Astrocyte (in vitro differentiated cells and primary cell): ENCODE measurements around the gene DAGLA. TPM values are rescaled to one million over a fixed set of nuclear protein-coding genes. Genes with fewer than 3 reads are reported as not detected.

ENCODE experiments used
- DNase-seq: peaks from one replicate; pipeline ENCODE4 v3.0.0-alpha.2; 2010; ENCODE audit warnings: low read depth
- FAIRE-seq: peaks from 2 replicates; lab custom pipeline; 2011; peaks lifted over from hg19 to GRCh38; lab: Jason Lieb, UNC
- H2AFZ ChIP-seq: 2 replicates; pipeline ENCODE4 v1.6.0; 2012; ENCODE audit warnings: low read depth, low read length, inconsistent platforms
- H3K27ac ChIP-seq: 2 replicates; pipeline ENCODE4 v1.5.1; 2011; ENCODE audit warnings: low read depth, low read length, inconsistent platforms
- H3K27me3 ChIP-seq: 2 replicates; pipeline ENCODE4 v1.6.0; 2011; ENCODE audit warnings: low read length, inconsistent platforms; ENCODE audit not compliant: insufficient read depth
- H3K36me3 ChIP-seq: 2 replicates; pipeline ENCODE4 v1.5.1; 2011; ENCODE audit warnings: low read length, inconsistent platforms; ENCODE audit not compliant: insufficient read depth
- H3K4me1 ChIP-seq: 2 replicates; pipeline ENCODE4 v1.5.1; 2011; ENCODE audit warnings: low read length, inconsistent platforms; ENCODE audit not compliant: insufficient read depth
- H3K4me2 ChIP-seq: 2 replicates; pipeline ENCODE4 v1.6.0; 2012; ENCODE audit warnings: low read length, inconsistent platforms
- H3K4me3 ChIP-seq: 2 replicates; pipeline ENCODE4 v1.5.1; 2011; ENCODE audit warnings: low read depth, mild to moderate bottlenecking, low read length, inconsistent platforms; ENCODE audit not compliant: insufficient read depth
- H3K79me2 ChIP-seq: 2 replicates; pipeline ENCODE4 v1.6.0; 2012; ENCODE audit warnings: mild to moderate bottlenecking, low read length, inconsistent platforms; ENCODE audit not compliant: insufficient read depth
- H3K9ac ChIP-seq: 2 replicates; pipeline ENCODE4 v1.6.0; 2012; ENCODE audit warnings: mild to moderate bottlenecking, low read length, inconsistent platforms
- H3K9me3 ChIP-seq: 2 replicates; pipeline ENCODE4 v1.5.1; 2012; ENCODE audit warnings: low read depth, mild to moderate bottlenecking, low read length, inconsistent platforms; ENCODE audit not compliant: insufficient read depth
- H4K20me1 ChIP-seq: 2 replicates; pipeline ENCODE4 v1.6.0; 2012; ENCODE audit warnings: low read length, inconsistent platforms; ENCODE audit not compliant: insufficient read depth
- H3K27ac Mint-ChIP-seq: one replicate; pipeline ENCODE4 v1.8.0; 2021; ENCODE audit warnings: mild to moderate bottlenecking, mixed read lengths; ENCODE audit not compliant: unreplicated experiment
- H3K27me3 Mint-ChIP-seq: one replicate; pipeline ENCODE4 v1.8.0; 2021; ENCODE audit warnings: low read depth, mixed read lengths; ENCODE audit not compliant: unreplicated experiment
- H3K36me3 Mint-ChIP-seq: one replicate; pipeline ENCODE4 v1.8.0; 2021; ENCODE audit warnings: low read depth, mixed read lengths; ENCODE audit not compliant: unreplicated experiment
- H3K4me1 Mint-ChIP-seq: one replicate; pipeline ENCODE4 v1.8.0; 2021; ENCODE audit warnings: low read depth, mixed read lengths; ENCODE audit not compliant: unreplicated experiment
- H3K4me3 Mint-ChIP-seq: one replicate; pipeline ENCODE4 v1.8.0; 2021; ENCODE audit warnings: mild to moderate bottlenecking, moderate library complexity, mixed read lengths; ENCODE audit not compliant: unreplicated experiment
- H3K9me3 Mint-ChIP-seq: one replicate; pipeline ENCODE4 v1.8.0; 2021; ENCODE audit warnings: mild to moderate bottlenecking, mixed read lengths; ENCODE audit not compliant: unreplicated experiment
- EZH2 ChIP-seq: IDR thresholded peaks from 2 replicates; pipeline ENCODE4 v1.6.1; 2012; ENCODE audit warnings: mild to moderate bottlenecking, low read length, inconsistent platforms; ENCODE audit not compliant: insufficient read depth
- total RNA-seq: library from RNA; stranded (reverse); gene quantifications from 2 replicates; pipeline ENCODE4 v1.2.1, GENCODE V29; 2021
- TF ChIP-seq, protein P1 (sequence below): IDR thresholded peaks from 2 replicates; pipeline ENCODE4 v1.5.1; 2011; ENCODE audit warnings: low read depth, mild to moderate bottlenecking, inconsistent platforms, low read length, moderate library complexity; ENCODE audit not compliant: insufficient read depth

DAGLA gene
- total RNA-seq, 1 donor from 2014 or later: 5.5 TPM

DNA sequence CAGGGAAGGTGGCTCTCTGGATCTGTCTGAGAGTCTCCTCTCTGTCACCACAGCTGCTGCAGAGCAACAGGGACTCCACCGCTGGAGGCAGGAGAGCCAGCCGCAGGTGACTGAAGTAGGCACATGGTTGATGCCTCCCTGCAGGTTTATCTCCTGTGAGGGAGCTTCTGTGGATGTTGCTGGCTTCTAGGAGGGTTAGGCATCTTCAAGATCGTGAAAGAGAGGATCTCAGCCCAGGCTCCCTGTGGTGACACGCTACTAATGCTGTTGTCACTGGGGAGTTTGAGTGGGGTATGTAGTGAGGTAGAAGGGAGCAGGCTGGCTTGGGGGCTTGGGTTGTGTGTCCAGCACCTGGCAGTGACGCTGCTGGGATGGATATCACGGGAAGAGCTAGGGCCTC lies 34.1 kb downstream of the DAGLA start:
- Mint-ChIP-seq H3K4me1 (peaks cover 20% of the 10 kb centered on the region), H3K4me3 (no peak overlapping the region), H3K9me3 (no peaks in the 10 kb centered on the region), H3K27me3 (peaks cover 36% of the 10 kb centered on the region), H3K27ac (peak overlapping the region; percentile 78), H3K36me3 (no peaks in the 10 kb centered on the region)
- TF ChIP-seq, protein P1, sequence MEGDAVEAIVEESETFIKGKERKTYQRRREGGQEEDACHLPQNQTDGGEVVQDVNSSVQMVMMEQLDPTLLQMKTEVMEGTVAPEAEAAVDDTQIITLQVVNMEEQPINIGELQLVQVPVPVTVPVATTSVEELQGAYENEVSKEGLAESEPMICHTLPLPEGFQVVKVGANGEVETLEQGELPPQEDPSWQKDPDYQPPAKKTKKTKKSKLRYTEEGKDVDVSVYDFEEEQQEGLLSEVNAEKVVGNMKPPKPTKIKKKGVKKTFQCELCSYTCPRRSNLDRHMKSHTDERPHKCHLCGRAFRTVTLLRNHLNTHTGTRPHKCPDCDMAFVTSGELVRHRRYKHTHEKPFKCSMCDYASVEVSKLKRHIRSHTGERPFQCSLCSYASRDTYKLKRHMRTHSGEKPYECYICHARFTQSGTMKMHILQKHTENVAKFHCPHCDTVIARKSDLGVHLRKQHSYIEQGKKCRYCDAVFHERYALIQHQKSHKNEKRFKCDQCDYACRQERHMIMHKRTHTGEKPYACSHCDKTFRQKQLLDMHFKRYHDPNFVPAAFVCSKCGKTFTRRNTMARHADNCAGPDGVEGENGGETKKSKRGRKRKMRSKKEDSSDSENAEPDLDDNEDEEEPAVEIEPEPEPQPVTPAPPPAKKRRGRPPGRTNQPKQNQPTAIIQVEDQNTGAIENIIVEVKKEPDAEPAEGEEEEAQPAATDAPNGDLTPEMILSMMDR: no peak
- no peak for TF ChIP-seq EZH2
- no peak overlapping the region for H3K4me2 ChIP-seq
- no peak overlapping the region for H3K4me3 ChIP-seq
- H3K27me3 ChIP-seq: no peaks in the 10 kb centered on the region
- H3K36me3 ChIP-seq: no peaks in the 10 kb centered on the region
- H3K9me3 ChIP-seq: no peaks in the 10 kb centered on the region
- H2AFZ ChIP-seq: no peak overlapping the region
- H4K20me1 ChIP-seq: peaks cover 16% of the 10 kb centered on the region
- no peak overlapping the region for H3K9ac ChIP-seq
- H3K79me2 ChIP-seq: peaks cover 12% of the 10 kb centered on the region
- H3K4me1 ChIP-seq: peaks cover 24% of the 10 kb centered on the region
- DNase-seq (no peak), FAIRE-seq (no peak)
- no peak overlapping the region for H3K27ac ChIP-seq

DNA sequence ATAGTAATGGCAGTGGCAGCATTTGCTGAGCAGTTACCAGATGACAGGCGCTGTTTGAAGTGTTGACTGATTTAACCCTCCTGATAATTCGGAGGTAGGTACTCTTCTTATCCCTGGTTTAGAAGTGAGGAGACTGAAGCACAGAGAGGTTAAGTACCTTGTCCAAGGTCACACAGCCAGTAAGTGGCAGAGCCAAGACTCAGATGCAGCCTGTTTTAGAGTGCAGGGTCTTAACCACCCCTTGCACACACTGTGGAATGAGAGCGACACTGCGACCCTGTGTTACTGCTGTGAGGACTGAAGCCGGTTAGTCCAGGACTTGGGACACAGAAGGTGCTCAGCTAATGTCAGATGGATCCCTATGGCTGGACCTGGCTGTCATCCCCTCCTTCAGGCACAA lies 34.7 kb downstream of the DAGLA start:
- H3K36me3 ChIP-seq: no peaks in the 10 kb centered on the region
- no peaks in the 10 kb centered on the region for H3K9me3 ChIP-seq
- H3K9me3 Mint-ChIP-seq: no peaks in the 10 kb centered on the region
- H3K4me1 ChIP-seq: peaks cover 25% of the 10 kb centered on the region
- H3K79me2 ChIP-seq: peaks cover 18% of the 10 kb centered on the region
- no peaks in the 10 kb centered on the region for H3K27me3 ChIP-seq
- H2AFZ ChIP-seq: no peak overlapping the region
- H3K9ac ChIP-seq: no peak overlapping the region
- peaks cover 16% of the 10 kb centered on the region for H4K20me1 ChIP-seq
- TF ChIP-seq, protein P1: no peak
- TF ChIP-seq EZH2: no peak
- peaks cover 20% of the 10 kb centered on the region for H3K4me1 Mint-ChIP-seq
- peak overlapping the region; percentile 66 for H3K27ac Mint-ChIP-seq
- peaks cover 32% of the 10 kb centered on the region for H3K27me3 Mint-ChIP-seq
- no peak overlapping the region for H3K4me2 ChIP-seq
- no peak for DNase-seq
- H3K36me3 Mint-ChIP-seq: no peaks in the 10 kb centered on the region
- no peak overlapping the region for H3K4me3 Mint-ChIP-seq
- H3K4me3 ChIP-seq: no peak overlapping the region
- FAIRE-seq: no peak
- no peak overlapping the region for H3K27ac ChIP-seq

DNA sequence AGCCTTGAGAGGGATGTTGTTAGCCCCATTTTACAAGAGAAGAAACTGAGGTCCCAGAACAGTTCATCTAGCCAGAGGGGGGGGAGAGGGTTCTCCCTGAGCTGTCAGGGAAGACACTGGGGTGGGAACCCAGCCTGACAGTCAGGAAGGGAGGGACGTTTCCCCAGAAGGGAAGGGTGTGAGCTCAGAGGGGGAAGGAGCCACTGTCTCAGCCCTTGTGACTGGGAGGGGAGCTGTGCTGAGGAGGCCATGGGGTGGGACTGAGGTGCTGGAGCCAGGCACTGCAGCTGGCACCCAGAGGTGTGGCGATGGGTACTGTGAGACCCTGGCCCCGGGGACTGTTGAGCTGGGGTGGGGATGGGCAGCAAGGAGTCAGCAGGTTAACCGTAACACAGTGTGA lies 35.7 kb downstream of the DAGLA start:
- Mint-ChIP-seq H3K27ac (no peak overlapping the region), H3K9me3 (no peaks in the 10 kb centered on the region), H3K27me3 (peaks cover 26% of the 10 kb centered on the region), H3K4me3 (no peak overlapping the region), H3K36me3 (no peaks in the 10 kb centered on the region), H3K4me1 (peaks cover 20% of the 10 kb centered on the region)
- no peaks in the 10 kb centered on the region for H3K9me3 ChIP-seq
- H3K79me2 ChIP-seq: peaks cover 19% of the 10 kb centered on the region
- no peak for TF ChIP-seq EZH2
- TF ChIP-seq, protein P1: no peak
- no peak overlapping the region for H3K4me3 ChIP-seq
- no peaks in the 10 kb centered on the region for H3K27me3 ChIP-seq
- peaks cover 9% of the 10 kb centered on the region for H4K20me1 ChIP-seq
- FAIRE-seq (no peak), DNase-seq (no peak)
- no peak overlapping the region for H3K4me2 ChIP-seq
- no peak overlapping the region for H2AFZ ChIP-seq
- H3K36me3 ChIP-seq: no peaks in the 10 kb centered on the region
- H3K4me1 ChIP-seq: peaks cover 25% of the 10 kb centered on the region
- no peak overlapping the region for H3K27ac ChIP-seq
- no peak overlapping the region for H3K9ac ChIP-seq
